Stimulated activated CD8-positive, alpha-beta memory T cell treated with anti-CD3 and anti-CD28 coated beads, Interleukin-15, amount 100 ng/mL, for 24 hours (primary cell): Measurements from ENCODE around the gene CCNB1.
"Not testable (repeated sequence)": the region's sequence is repeated elsewhere in the genome, so short reads cannot be mapped to it uniquely, and the experiment has no call there.

Source experiments
- DNase-seq: peaks from one replicate; pipeline ENCODE4 v3.0.0-alpha.2; 2020; ENCODE audit warnings: low read depth

CCNB1 gene

DNA sequence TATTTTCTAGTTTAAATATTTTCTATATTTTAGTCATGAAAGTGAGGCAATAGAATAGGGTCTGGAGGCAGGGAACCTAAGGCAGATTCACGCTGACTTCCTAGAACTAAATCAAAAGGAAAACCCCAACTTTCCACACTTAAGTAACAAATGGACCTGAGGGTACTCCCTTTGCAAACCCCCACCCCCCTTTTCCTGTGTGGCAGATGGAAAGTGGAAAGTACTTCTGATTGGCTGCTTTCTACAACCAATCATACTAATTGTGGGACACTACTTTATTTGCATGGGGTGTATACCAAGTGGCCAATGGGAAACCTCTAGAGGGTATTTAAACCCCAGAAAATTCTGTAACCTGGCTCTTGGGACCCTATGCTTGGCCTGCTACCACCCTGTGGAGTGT is 17.7 kb downstream of the CCNB1 start:
- no peak for DNase-seq

DNA sequence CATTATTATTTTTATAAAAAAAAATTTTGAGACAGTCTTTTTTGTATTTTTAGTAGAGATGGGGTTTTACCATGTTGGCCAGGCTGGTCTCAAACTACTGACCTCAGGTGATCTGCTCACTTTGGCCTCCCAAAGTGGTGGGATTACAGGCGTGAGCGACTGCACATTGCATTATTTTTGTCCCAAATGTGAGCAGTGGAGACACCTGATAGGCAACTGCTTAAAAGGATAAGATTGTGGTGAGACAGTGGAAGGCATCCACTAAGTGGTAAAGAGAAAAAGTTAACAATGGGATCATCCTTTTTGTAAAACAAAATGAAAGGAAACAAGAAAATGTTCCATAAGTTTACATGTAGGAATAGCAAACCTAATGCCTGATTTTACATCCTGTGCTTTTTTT is 20.4 kb downstream of the CCNB1 start:
- no peak for DNase-seq

DNA sequence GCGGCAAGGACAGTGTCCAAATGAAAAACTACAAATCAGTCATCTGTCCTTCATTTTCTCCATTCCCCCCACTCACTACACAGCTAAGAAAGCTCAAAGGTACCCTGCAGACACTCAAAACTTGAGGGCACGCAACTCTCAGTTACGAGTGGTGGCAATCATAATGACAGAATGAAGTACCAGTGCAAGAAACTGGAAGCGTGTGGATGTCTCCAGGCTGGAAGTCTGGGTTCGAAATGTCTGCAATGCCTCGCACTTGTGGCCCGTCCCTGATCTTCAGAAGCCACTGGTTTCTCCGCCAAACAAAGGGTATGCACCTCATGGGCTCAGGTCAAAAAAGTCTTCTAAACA is 21.8 kb downstream of the CCNB1 start:
- DNase-seq: no peak

DNA sequence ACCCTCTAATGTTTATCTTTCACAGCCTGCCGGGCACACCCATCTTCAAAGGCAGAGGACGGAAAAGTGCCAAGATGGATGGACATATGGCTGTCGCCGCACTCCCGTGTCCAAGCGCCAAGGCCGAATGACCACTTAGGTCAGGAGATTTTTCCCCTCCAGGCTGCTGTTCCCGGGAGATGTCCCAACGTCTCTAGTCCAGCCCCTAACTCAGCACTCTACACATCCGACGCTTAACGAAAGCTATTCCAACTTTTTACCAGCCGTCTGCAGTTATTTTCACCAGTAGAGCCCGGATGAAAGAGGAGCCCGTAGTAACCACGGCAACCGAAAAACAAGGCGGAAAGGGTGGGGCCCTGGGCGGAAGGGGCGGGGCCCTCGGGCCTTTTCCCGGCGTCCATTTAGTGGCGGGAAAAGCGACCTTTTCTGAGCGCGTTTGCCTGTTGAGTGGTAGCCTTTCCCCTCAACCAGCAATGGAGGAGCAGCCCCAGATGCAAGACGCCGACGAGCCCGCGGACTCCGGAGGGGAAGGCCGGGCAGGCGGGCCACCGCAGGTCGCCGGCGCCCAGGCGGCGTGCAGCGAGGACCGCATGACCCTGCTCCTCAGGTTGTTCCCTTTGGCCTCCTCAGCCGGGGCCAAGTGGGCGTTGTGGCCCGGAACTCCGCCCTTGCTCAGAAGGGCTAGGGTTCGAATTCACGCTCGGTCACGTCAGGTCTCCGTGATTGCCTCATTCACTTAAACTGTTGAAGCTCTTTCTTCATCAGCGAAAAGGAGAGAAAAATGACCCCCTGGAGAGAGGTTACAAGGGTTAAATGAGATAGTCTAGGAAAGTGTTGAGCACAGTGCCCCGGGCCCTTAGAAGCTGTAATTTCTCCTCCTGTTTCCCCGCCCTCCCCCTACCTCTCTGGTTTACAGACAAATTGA is 22.5 kb downstream of the CCNB1 start, which contains the start of gene CENPH:
CENPH (plus strand) TSS at position 422 of the 925 bp plus-strand sequence; CDS start at position 474, 52 bp downstream.
- DNase-seq: peak; percentile 77

DNA sequence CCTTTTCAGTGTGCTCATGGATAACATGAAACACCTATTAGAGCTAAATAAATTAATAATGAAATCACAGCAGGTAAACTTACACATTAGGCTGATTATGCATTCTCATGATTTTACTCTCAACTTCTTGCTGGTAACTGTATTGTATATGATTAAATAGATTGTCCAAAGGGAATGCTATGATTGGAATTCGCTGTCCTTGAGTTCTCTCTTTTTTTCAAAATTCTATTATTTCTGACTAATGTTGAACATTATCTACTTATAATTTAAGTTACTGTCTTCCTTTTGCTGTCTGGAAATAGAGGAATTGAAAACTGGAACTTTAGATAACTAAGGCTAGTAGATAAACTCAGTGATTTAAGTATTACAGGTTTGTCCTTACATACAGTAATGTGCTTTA is 35.5 kb downstream of the CCNB1 start:
- DNase-seq: no peak

DNA sequence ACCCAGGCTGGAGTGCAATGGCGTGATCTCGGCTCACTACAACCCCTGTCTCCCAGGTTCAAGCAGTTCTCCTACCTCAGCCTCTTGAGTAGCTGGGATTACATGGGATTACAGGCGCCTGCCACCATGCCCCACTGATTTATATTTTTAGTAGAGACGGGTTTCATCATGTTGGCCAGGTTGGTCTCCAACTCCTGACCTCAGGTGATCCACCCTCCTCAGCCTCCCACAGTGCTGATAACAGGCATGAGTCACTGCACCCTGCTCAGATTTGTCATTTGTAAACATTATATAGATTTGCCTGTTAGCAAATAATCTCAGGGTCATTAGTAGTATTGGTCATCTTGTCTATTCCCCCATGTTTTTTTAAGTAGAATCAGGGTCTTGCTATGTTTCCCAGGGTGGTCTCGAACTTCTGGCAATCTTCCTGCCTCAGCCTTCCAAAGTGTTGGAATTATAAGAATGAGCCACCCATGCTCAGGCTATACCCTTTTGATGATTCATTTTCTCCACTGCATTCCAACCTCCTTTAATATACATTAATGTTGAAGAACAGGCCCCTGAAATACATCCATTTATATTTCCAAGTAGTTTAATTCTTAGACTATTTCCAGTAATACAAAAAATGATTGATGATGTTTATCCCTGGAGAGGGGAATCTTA is 39.7 kb downstream of the CCNB1 start:
- DNase-seq: no peak

DNA sequence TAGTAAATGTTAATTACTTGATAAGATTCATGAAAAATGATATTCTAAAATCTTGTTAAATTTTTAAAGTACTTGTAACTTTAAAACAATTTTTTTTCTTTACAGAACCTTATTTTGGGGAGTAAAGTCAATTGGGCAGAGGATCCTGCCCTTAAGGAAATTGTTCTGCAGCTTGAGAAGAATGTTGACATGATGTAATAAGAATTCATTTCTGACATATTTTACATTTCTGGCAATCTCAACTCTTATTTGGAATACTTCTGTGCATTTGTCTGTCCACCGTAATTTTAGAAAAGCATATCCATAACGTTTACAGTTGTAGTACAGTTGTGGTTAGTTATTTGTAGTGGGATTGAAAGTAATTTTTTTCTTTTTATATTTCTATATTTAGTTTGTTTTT is 42.7 kb downstream of the CCNB1 start:
- no peak for DNase-seq

DNA sequence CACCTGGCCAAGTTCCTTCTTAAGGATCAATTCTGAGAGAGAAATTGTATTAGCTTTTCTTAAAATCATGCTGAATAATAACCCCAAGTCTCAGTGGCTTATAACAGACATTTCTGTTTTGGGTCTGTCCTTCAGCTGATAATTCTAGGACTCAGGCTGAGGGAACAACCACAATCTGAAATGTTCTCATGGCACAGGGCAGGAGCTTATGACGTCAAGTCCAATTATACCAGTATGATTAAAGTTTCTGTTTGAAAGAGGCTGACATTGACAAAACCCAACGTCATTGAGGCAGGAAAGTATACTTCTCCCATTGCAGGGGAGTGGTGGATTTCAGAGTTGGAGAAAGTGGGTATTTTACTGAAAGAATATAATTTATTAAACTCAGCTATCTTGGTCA is 44.2 kb downstream of the CCNB1 start:
- no peak for DNase-seq

DNA sequence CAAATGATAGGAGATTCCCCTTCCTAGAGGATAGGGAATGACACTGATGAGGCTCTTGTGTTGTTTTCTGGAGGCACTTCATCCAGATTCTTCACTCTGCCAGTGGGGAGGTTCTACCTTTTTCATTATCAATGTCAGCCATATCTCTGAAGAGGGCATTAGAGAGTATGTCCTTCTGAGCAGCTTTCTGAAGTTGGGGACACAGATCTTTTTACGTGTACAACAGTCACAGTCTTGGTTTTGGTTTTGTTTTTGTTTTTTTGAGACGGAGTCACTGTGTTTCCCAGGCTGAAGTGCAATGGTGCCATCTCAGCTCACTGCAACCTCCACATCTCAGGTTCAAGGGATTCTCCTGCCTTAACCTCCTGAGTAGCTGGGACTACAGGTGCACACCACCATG is 45.1 kb downstream of the CCNB1 start:
- no peak for DNase-seq

DNA sequence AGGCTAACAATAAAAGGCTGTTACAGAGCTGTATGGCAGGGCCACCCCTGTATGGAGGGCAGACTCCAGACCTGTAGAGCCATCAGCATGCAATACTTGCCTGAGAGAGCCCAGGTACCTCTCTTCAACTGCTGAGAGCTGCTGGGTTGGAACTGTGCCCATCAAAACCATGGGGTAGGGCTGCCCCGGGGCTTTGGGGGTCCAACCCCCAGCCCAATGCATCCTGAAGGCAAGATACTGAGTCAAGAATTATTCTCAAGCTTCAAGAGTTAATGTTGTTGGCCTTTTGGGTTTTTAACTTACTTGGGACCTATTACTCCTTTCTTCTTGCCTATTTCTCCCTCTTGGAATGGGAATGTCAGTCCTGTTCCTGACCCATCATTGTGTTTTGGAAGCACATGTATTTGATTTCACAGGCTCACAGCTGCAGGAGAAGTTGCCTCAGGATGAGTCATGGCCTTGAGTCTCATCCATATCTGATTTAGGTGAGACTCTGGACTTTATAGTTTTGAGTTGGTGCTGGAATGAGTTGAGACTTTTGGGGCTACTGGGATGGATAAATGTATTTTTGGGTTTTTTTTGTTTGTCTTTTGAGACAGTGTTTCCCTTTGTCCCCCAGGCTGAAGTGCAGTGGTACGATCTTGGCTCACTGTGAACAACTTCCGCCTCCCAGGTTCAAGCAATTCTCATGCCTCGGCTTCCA is 46.7 kb downstream of the CCNB1 start:
- DNase-seq: no peak

DNA sequence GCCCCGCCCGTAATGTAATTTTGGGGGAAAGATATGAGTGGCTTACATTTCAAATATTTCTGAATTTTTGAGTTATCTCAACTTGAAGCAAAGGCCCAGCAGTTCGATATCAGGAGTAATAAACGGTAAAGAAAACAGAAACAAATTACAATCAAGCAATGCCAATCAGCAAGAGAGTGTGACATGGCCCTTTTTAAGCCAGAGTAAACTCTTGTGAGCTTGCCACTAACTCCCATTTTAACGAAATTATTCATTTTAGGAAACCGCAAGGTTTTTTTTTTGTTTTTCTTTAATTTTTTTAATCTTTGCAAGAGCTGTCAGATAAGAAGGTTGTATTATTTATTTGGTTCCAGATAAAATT is 50.2 kb downstream of the CCNB1 start:
- no peak for DNase-seq

DNA sequence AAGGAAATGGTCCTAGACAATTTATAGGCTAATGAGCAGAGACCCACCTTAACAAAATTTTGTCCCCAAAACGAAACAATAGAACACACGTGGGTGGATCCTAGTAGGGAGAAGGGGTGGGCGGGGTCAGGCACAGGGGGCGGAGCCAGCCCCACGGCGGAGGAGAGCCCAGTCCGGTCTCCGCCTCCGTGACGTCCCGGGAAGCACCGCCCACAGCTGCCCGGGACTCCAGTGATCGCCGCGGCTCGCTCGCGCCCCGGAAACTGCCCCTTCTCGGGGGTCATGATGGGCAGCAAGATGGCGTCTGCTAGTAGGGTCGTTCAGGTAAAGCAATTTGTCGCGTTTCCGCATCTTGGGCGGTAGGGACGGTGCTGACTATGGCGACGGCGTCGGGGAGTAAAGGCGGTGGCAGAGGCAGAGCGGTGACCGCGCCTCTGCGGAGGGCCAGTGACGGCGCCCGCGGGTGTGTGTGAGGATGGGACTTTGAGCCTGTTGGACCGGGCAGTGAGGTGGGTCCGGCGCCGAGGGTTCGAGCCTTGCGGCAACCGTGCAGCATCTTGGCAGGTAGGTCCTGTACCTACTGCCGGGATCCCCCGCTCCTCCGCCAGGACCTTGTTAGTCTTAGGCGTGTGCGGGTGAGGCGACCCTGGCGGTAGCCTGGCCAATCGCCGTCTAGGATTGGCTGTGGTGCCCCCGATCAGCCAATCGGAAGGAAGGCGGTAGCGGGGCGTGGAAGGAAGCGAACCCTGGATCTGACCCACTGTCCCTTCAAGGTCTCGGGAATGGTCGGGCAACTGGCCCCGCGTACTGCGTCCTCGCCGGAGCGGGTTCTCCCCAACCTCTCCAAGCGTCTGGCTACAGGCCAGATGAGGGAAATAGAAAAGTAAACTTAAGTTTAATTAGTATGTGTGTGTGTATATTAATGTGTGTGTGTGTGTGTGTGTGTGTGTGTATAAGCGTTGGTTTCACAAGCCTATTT is 50.9 kb downstream of the CCNB1 start:
- DNase-seq: peak; percentile 82

DNA sequence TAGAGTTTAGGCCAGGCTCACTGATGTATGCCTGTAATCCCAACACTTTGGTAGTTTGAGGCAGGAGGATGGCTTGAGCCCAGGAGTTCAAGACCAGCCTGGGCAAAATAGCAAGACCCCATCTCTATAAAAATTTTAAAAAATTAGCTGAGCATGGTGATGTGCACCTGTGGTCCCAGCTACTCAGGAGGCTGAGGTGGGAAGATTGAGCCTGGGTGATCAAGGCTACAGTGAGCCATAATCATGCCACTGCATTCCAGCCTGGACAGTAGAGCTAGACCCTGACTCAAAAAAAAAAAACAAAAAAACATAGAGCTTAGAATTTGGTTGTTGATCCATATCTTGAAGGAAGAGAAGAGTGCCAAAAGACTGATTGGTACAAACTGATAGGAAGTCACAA is 53.0 kb downstream of the CCNB1 start:
- DNase-seq: no peak

DNA sequence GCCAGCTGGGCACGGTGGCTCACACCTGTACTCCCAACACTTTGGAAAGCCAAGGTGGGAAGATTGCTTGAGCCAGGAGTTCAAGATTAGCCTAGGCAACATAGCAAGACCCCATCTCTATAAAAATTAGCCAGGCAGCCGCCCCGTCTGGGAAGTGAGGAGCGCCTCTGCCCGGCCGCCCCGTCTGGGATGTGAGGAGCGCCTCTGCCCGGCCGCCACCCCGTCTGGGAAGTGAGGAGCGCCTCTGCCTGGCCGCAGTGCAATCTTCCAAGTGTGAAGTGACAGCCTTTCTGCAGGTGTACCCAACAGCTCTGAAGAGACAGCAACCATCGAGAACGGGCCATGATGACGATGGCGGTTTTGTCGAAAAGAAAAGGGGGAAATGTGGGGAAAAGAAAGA is 53.4 kb downstream of the CCNB1 start:
- not testable (repeated sequence) for DNase-seq

DNA sequence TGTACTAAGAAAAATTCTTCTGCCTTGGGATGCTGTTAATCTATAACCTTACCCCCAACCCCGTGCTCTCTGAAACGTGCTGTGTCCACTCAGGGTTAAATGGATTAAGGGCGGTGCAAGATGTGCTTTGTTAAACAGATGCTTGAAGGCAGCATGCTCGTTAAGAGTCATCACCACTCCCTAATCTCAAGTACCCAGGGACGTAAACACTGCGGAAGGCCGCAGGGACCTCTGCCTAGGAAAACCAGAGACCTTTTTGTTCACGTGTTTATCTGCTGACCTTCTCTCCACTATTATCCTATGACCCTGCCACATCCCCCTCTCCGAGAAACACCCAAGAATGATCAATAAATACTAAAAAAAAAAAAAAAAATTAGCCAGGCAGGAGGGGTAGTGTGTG is 53.9 kb downstream of the CCNB1 start:
- DNase-seq: not testable (repeated sequence)

DNA sequence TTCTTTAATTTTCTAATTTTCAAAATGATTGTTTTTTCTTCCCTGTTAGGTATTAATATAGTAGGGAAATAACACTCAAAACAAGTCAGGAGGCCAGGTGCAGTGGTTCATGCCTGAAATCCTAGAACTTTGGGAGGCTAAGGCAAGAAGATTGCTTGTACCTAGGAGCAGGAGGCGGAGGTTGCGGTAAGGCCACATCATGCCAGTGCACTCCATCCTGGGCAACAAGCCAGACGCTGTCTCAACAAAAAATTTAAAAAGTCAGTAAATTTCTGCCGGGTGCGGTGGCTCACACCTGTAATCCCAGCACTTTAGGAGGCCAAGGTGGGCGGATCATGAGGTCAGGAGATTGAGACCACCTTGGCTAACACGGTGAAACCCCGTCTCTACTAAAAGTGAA is 57.6 kb downstream of the CCNB1 start:
- no peak for DNase-seq

DNA sequence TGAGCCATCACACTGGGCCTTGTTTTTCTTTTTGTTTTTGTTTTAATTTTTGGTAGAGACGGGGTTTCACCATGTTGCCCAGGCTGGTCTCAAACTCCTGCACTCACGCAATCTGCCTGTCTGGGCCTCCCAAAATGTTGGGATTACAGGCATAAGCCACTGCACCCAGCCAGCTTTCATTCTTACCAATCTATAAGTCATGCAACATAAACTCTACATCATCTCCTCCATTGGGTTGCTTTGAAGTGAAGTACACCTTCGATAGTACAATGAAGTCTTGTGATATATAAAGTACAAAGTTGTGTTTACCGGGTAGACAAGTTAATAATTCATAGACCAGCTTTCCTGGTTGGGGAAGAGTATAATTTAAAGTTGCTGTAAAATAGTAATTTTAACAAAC is 58.9 kb downstream of the CCNB1 start:
- no peak for DNase-seq
